Skeletal muscle tissue (tissue), 4 donors: ENCODE results near the gene UEVLD. TPM values are rescaled to one million over a fixed set of nuclear protein-coding genes. Genes with fewer than 3 reads are reported as not detected.

Experiments used
- H3K27ac ChIP-seq: one replicate; pipeline ENCODE4 v1.7.0; 2013; ENCODE audit warnings: mild to moderate bottlenecking, low read depth, low read length, inconsistent platforms
- H3K27me3 ChIP-seq, 3 donors: one replicate each; pipeline ENCODE4 v1.7.0; 2013; ENCODE audit warnings: low read length in 3 of 3; ENCODE audit not compliant: control insufficient read depth in 3 of 3, insufficient read depth in 3 of 3
- H3K36me3 ChIP-seq, 3 donors: one replicate each; pipeline ENCODE4 v1.7.0; 2013; ENCODE audit warnings: low read length in 3 of 3; ENCODE audit not compliant: control insufficient read depth in 3 of 3, insufficient read depth in 3 of 3
- H3K4me1 ChIP-seq, 3 donors: one replicate each; pipeline ENCODE4 v1.7.0; 2013; ENCODE audit warnings: low read length in 3 of 3, mild to moderate bottlenecking in 3 of 3; ENCODE audit not compliant: control insufficient read depth in 3 of 3, insufficient read depth in 3 of 3
- H3K4me3 ChIP-seq, 3 donors: one replicate each; pipeline ENCODE4 v1.7.0; 2013; ENCODE audit warnings: low read length in 3 of 3
- H3K9ac ChIP-seq, 3 donors: one replicate each; pipeline ENCODE4 v1.7.0; 2013; ENCODE audit warnings: low read length in 3 of 3, mild to moderate bottlenecking in 3 of 3, moderate library complexity in 2 of 3, low read depth in 1 of 3
- H3K9me3 ChIP-seq, 3 donors: one replicate each; pipeline ENCODE4 v1.7.0; 2013; ENCODE audit warnings: low read length in 3 of 3; ENCODE audit not compliant: control insufficient read depth in 3 of 3
- total RNA-seq: library from RNA; depleted of rRNA; stranded (reverse); fragments of >200 nt; gene quantifications from one replicate; pipeline ENCODE4 v1.2.3, GENCODE V29; 2014
- donor health status: Osteomylitis.

UEVLD gene
- total RNA-seq, 1 donor from 2014 or later, result 12.0 TPM

DNA sequence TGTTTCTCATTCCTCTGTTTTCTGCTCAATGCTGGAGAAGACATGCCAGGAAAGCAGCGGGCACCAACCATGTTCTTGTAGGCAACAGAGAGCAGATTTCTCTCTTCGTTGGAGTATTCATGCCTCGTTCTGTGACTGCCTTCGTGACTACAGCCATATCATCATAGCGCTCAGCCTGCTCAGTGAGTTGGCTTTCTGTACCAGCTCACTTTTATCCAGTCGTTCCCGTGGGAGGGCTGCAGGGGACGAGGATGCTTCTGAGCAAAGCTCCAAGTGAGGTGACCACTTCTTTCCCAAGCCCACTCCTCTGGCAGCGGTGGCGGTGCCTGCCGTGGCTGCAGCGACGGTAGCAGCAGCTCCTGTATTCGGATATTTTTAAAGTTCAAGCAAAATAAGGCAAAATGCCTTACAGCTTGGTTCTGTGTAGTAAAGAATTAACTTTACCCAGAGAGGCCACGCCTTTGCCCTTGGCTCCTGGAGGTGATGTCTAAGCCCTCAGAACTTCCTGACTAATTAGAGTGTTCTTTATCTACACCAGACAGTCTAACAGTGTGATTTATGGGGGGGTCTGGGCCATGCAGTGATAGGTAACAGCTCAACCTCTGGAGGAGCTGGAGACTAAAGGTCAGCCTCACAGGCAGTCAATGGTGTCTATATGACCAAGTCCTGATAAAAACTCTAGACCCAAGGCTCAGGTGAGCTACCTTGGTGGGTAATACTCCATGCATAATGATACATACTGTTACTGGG, 97.6 kb downstream of the UEVLD start:
- no peaks in the 10 kb centered on the region for H3K9me3 ChIP-seq
- H3K4me3 ChIP-seq, result no peak overlapping the region
- peaks cover 0 to 3% (median 2%) of the 10 kb centered on the region in 3 donors for H3K4me1 ChIP-seq
- H3K27me3 ChIP-seq, result no peaks in the 10 kb centered on the region
- H3K9ac ChIP-seq, result no peak overlapping the region
- no peak overlapping the region for H3K27ac ChIP-seq
- peaks cover 7 to 28% (median 22%) of the 10 kb centered on the region in 3 donors for H3K36me3 ChIP-seq

DNA sequence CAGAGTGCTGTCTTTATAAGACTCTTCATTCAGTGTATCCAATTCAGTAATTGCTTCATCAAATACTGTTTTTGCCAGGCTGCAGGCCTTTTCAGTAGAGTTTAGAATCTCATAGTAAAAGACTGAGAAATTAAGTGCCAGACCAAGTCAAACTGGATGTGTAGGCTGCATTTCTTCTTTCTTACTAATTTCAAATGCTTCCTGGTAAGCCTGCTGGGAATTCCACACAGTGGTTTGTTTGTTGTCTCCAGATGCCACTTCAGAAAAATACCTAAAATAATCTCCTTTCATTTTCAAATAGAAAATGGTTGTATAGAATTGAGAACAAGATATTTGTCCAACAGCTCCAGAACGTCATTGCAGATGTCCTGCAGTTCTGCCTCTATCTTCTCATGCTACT, 98.2 kb downstream of the UEVLD start:
- H3K9ac ChIP-seq, result no peak overlapping the region
- no peak overlapping the region for H3K4me3 ChIP-seq
- peaks cover 7 to 26% (median 22%) of the 10 kb centered on the region in 3 donors for H3K36me3 ChIP-seq
- H3K4me1 ChIP-seq, result peaks cover 0 to 3% (median 2%) of the 10 kb centered on the region in 3 donors
- no peaks in the 10 kb centered on the region for H3K9me3 ChIP-seq
- no peak overlapping the region for H3K27ac ChIP-seq
- H3K27me3 ChIP-seq, result no peaks in the 10 kb centered on the region

DNA sequence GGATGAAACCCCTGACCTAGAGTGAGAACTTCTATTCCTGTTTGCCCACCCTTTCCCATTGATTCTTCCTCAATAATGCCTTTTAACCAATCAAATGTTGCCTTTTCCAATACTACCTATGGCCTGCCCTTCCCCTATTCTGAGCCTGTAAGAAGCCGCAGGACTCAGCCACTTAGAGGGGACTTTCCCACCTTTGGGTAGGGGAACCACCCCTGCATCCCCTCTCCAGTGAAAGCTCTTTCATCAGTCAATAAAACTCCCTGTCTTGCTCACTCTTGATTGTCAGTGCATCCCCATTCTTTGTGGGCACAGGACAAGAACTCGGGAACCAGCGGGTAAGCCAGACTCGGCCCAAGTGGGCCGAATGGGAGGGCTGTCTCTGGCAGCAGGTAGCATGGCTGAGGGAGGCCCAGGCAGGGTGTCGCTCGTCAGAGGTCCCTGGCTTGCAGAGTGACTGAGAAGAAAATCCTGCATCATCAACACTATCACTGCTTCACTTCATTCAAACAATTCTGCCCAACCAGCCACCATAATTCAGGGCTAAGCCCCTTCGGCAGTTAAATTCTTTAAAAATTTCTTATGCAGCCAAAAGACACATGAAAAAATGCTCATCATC, 102.5 kb downstream of the UEVLD start:
- no peaks in the 10 kb centered on the region for H3K9me3 ChIP-seq
- no peaks in the 10 kb centered on the region for H3K4me1 ChIP-seq
- no peak overlapping the region for H3K4me3 ChIP-seq
- H3K36me3 ChIP-seq, result peaks cover 23 to 43% (median 39%) of the 10 kb centered on the region in 3 donors
- no peaks in the 10 kb centered on the region for H3K27me3 ChIP-seq
- no peak overlapping the region for H3K27ac ChIP-seq
- H3K9ac ChIP-seq, result no peak overlapping the region

Other genes starting within 250 kb of the UEVLD start
- 390 TPM for gene LDHA, start 194.2 kb downstream of the UEVLD start, total RNA-seq
- gene LDHC, start 176.4 kb downstream of the UEVLD start, total RNA-seq, result not detected
- not detected for gene LDHAL6A, start 132.9 kb downstream of the UEVLD start, total RNA-seq
- 45.4 TPM for gene TSG101, start 61.8 kb downstream of the UEVLD start, total RNA-seq
- not detected for gene MISFA, start 11.1 kb upstream of the UEVLD start, total RNA-seq
- 13.6 TPM for gene SPTY2D1, start 45.6 kb upstream of the UEVLD start, total RNA-seq
- 3.1 TPM for gene TMEM86A, start 110.0 kb upstream of the UEVLD start, total RNA-seq
- 7.3 TPM for gene IGSF22, start 137.5 kb upstream of the UEVLD start, total RNA-seq
- not detected for gene PTPN5, start 203.1 kb upstream of the UEVLD start, total RNA-seq